Nephron (organoid): Measurements from ENCODE around the gene NFS1.

Experiments used
- H3K27ac Mint-ChIP-seq, 3 experiments: 2 replicates each; pipeline ENCODE4 v1.8.0; 2020; ENCODE audit warnings: mixed read lengths in 3 of 3, mild to moderate bottlenecking in 2 of 3, moderate library complexity in 1 of 3
- H3K27me3 Mint-ChIP-seq: 2 replicates; pipeline ENCODE4 v1.8.0; 2021; ENCODE audit warnings: low read depth, mild to moderate bottlenecking, moderate library complexity, mixed read lengths
- H3K36me3 Mint-ChIP-seq: 2 replicates; pipeline ENCODE4 v1.8.0; 2020; ENCODE audit warnings: low read depth, mixed read lengths
- H3K4me1 Mint-ChIP-seq: 2 replicates; pipeline ENCODE4 v1.8.0; 2020; ENCODE audit warnings: mixed read lengths
- H3K4me3 Mint-ChIP-seq, 3 experiments: 2 replicates each; pipeline ENCODE4 v1.8.0; 2020; ENCODE audit warnings: mild to moderate bottlenecking in 3 of 3, mixed read lengths in 3 of 3, moderate library complexity in 2 of 3
- H3K9me3 Mint-ChIP-seq: 2 replicates; pipeline ENCODE4 v1.8.0; 2020; ENCODE audit warnings: mixed read lengths
- CTCF ChIP-seq, 3 experiments: fragments of 200-600 bp; sonication (generic); IDR thresholded peaks; one replicate each; pipeline ENCODE4 v1.5.0; 2021; ENCODE audit warnings: antibody characterized with exemption in 3 of 3; ENCODE audit not compliant: unreplicated experiment in 3 of 3

Gene NFS1

DNA sequence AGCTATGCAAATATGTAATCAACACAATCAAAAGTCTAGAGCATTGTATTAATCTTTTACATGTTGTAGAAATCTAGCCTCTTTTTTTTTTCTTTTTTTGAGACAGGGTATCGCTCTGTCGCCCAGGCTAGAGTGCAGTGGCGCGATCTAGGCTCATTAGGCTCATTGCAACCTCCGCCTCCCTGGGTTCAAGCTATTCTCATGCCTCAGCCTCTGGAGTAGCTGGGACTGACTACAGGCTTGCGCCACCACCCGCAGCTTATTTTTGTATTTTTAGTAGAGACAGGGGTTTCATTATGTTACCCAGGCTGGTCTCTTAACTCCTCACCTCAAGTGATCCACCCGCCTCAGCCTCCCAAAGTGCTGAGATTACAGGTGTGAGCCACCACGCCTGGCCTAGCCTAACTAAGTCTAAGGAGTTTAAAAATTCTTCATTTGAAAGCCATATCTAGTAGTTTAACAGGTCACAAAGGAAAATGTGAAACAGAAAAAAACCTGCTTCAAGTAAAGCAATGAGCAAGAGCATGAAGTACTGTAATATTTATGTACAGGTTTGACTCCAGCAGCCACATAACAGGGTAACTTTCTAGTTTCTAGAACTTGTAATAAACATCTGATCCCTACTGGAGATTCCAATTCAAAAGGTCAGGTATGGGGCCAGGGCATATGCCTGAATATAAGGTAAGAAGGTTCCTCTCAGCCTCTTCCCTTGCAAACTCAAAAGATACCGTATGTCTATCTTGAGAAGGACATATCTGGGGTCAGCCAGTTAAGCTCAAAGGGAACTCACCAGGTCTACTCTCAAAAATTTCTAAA is 38.8 kb downstream of the NFS1 start:
- peaks cover 3% of the 10 kb centered on the region for H3K27me3 Mint-ChIP-seq
- peaks cover 9% of the 10 kb centered on the region for H3K36me3 Mint-ChIP-seq
- no peak overlapping the region for H3K27ac Mint-ChIP-seq
- no peaks in the 10 kb centered on the region for H3K9me3 Mint-ChIP-seq
- peaks cover 61% of the 10 kb centered on the region for H3K4me1 Mint-ChIP-seq
- H3K4me3 Mint-ChIP-seq = peak overlapping the region in 1 of 3 experiments; percentile 9
- TF ChIP-seq CTCF (IDR thresholded peaks at IDR 0.05; ENCODE audit: unreplicated experiment in 3 of 3) = no peak

DNA sequence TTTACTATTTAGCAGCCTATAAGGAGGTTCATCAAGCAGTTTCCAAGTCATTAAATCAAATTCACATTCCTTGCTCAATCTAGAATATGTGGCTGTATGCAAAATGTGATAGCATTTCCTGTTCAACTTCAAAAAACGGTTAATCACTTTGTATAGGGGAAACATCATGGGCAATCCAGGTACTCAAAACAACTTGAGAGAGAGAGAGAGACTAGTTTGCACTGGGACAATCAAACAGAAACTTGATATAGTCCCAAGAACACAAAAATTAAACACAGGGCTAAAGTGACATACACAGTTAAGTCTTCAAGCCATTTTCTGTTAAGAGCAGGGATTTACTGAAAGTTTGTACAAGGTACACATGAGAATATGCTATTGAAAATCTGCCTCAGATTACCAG is 41.9 kb downstream of the NFS1 start:
- no peak for TF ChIP-seq CTCF (IDR thresholded peaks at IDR 0.05; ENCODE audit: unreplicated experiment in 3 of 3)
- no peaks in the 10 kb centered on the region for H3K27me3 Mint-ChIP-seq
- H3K36me3 Mint-ChIP-seq = peaks cover 12% of the 10 kb centered on the region
- peak overlapping the region in 1 of 3 experiments; percentile 22 for H3K27ac Mint-ChIP-seq
- no peak overlapping the region for H3K4me3 Mint-ChIP-seq
- no peaks in the 10 kb centered on the region for H3K9me3 Mint-ChIP-seq
- H3K4me1 Mint-ChIP-seq = peaks cover 39% of the 10 kb centered on the region

DNA sequence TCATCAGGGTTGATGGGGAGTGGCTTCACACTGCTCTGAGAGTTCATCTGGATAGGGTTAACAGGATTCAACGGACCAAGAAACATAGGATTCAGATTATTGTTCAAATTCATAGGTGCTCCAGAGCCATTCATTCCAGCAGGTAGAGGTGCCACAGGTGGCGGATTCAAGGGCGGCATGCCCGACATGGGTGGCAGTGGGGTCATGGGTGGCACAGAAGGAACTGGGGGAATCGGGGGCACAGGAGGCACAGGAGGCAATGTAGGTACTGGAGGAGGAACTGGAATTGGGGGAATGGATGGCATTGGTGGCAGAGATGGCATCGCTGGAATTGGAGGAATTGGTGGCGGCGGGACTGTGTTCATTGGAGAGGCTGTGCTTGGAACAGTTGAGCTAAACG is 44.7 kb downstream of the NFS1 start:
- Mint-ChIP-seq H3K4me1 (peaks cover 19% of the 10 kb centered on the region), H3K27ac (no peak overlapping the region), H3K27me3 (no peaks in the 10 kb centered on the region), H3K36me3 (peaks cover 28% of the 10 kb centered on the region), H3K9me3 (no peaks in the 10 kb centered on the region), H3K4me3 (no peak overlapping the region)
- no peak for TF ChIP-seq CTCF (IDR thresholded peaks at IDR 0.05; ENCODE audit: unreplicated experiment in 3 of 3)

- Mint-ChIP-seq H3K4me3 (no peak overlapping the region), H3K4me1 (peaks cover 14% of the 10 kb centered on the region), H3K27me3 (no peaks in the 10 kb centered on the region), H3K36me3 (peaks cover 31% of the 10 kb centered on the region), H3K9me3 (no peaks in the 10 kb centered on the region), H3K27ac (no peak overlapping the region)
- TF ChIP-seq CTCF (IDR thresholded peaks at IDR 0.05; ENCODE audit: unreplicated experiment in 3 of 3) = no peak
These were observed 45.3 kb downstream of the NFS1 start for GRCh38 chr20:35653893-35654292.

DNA sequence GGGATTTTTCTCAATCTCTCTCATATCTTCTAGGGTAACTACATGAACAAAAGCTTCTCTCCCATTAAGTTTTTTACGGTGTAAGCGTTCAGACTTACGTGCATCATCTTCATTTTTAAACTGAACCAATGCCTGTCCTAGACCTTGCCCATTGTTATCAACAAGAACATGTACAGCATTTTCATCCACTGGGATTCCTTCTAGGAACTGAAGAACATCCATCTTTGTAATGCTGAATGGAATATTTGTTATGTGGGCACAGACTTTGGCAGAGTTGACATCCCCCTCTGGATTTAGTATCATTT is 45.8 kb downstream of the NFS1 start:
- peaks cover 11% of the 10 kb centered on the region for H3K4me1 Mint-ChIP-seq
- H3K4me3 Mint-ChIP-seq = no peak overlapping the region
- H3K27ac Mint-ChIP-seq = no peak overlapping the region
- no peaks in the 10 kb centered on the region for H3K27me3 Mint-ChIP-seq
- TF ChIP-seq CTCF (IDR thresholded peaks at IDR 0.05; ENCODE audit: unreplicated experiment in 3 of 3) = no peak
- H3K36me3 Mint-ChIP-seq = peaks cover 33% of the 10 kb centered on the region
- H3K9me3 Mint-ChIP-seq = no peaks in the 10 kb centered on the region
